ENCODE results near the gene LIN7A. TPM values are rescaled to one million over a fixed set of nuclear protein-coding genes. Genes with fewer than 3 reads are reported as not detected.

Gene LIN7A
- 10 to 100 TPM; 19.2 to 22.4 (median 21.2) TPM for polyA plus RNA-seq (ENCODE audit: insufficient read length in 3 of 3)
- long read RNA-seq, donor 1, full-length matches to known transcripts: 11 of 11 reads
- long read RNA-seq, donor 1, partial matches to known transcripts: 0 of 11 reads
- long read RNA-seq, donor 1, other reads (novel, unspliced or antisense): 0 of 11 reads
- long read RNA-seq, donor 2, full-length matches to known transcripts: 6 of 6 reads
- long read RNA-seq, donor 2, partial matches to known transcripts: 0 of 6 reads
- long read RNA-seq, donor 2, other reads (novel, unspliced or antisense): 0 of 6 reads
- long read RNA-seq, donor 3, full-length matches to known transcripts: 5 of 5 reads
- long read RNA-seq, donor 3, partial matches to known transcripts: 0 of 5 reads
- long read RNA-seq, donor 3, other reads (novel, unspliced or antisense): 0 of 5 reads
- long read RNA-seq, donor 4, full-length matches to known transcripts: 8 of 8 reads
- long read RNA-seq, donor 4, partial matches to known transcripts: 0 of 8 reads
- long read RNA-seq, donor 4, other reads (novel, unspliced or antisense): 0 of 8 reads
- long read RNA-seq, donor 5, full-length matches to known transcripts: 11 of 11 reads
- long read RNA-seq, donor 5, partial matches to known transcripts: 0 of 11 reads
- long read RNA-seq, donor 5, other reads (novel, unspliced or antisense): 0 of 11 reads
- long read RNA-seq, donor 6, full-length matches to known transcripts: 5 of 5 reads
- long read RNA-seq, donor 6, partial matches to known transcripts: 0 of 5 reads
- long read RNA-seq, donor 6, other reads (novel, unspliced or antisense): 0 of 5 reads
- long read RNA-seq, donor 7, full-length matches to known transcripts: 7 of 7 reads
- long read RNA-seq, donor 7, partial matches to known transcripts: 0 of 7 reads
- long read RNA-seq, donor 7, other reads (novel, unspliced or antisense): 0 of 7 reads
- long read RNA-seq, donor 8, full-length matches to known transcripts: 1 of 1 reads
- long read RNA-seq, donor 8, partial matches to known transcripts: 0 of 1 reads
- long read RNA-seq, donor 8, other reads (novel, unspliced or antisense): 0 of 1 reads
- long read RNA-seq, donor 9, full-length matches to known transcripts: 4 of 4 reads
- long read RNA-seq, donor 9, partial matches to known transcripts: 0 of 4 reads
- long read RNA-seq, donor 9, other reads (novel, unspliced or antisense): 0 of 4 reads
- long read RNA-seq, donor 10, full-length matches to known transcripts: 6 of 6 reads
- long read RNA-seq, donor 10, partial matches to known transcripts: 0 of 6 reads
- long read RNA-seq, donor 10, other reads (novel, unspliced or antisense): 0 of 6 reads
- long read RNA-seq, donor 11, full-length matches to known transcripts: 6 of 6 reads
- long read RNA-seq, donor 11, partial matches to known transcripts: 0 of 6 reads
- long read RNA-seq, donor 11, other reads (novel, unspliced or antisense): 0 of 6 reads
- long read RNA-seq, donor 12, full-length matches to known transcripts: 16 of 16 reads
- long read RNA-seq, donor 12, partial matches to known transcripts: 0 of 16 reads
- long read RNA-seq, donor 12, other reads (novel, unspliced or antisense): 0 of 16 reads
- long read RNA-seq, donor 13, full-length matches to known transcripts: 4 of 4 reads
- long read RNA-seq, donor 13, partial matches to known transcripts: 0 of 4 reads
- long read RNA-seq, donor 13, other reads (novel, unspliced or antisense): 0 of 4 reads
- long read RNA-seq, donor 14: 0 reads
- long read RNA-seq, donor 15, full-length matches to known transcripts: 3 of 3 reads
- long read RNA-seq, donor 15, partial matches to known transcripts: 0 of 3 reads
- long read RNA-seq, donor 15, other reads (novel, unspliced or antisense): 0 of 3 reads
- long read RNA-seq, donor 16, full-length matches to known transcripts: 8 of 8 reads
- long read RNA-seq, donor 16, partial matches to known transcripts: 0 of 8 reads
- long read RNA-seq, donor 16, other reads (novel, unspliced or antisense): 0 of 8 reads

- peak; percentile 47 for DNase-seq
Observed at GRCh38 chr12:80937391-80938238, at the start of gene LIN7A. LIN7A (minus strand) TSS chr12:80937934; CDS start chr12:80937722, 212 bp downstream.

GRCh38 chr12:80986224-80986623 lies 48.5 kb upstream of the LIN7A start:
- no peak for DNase-seq

GRCh38 chr12:80979816-80980215 lies 42.1 kb upstream of the LIN7A start:
- no peak for DNase-seq

GRCh38 chr12:80979251-80979650 lies 41.5 kb upstream of the LIN7A start:
- no peak for DNase-seq

GRCh38 chr12:80977346-80977745 lies 39.6 kb upstream of the LIN7A start:
- no peak for DNase-seq

- DNase-seq: no peak
Observed at GRCh38 chr12:80968326-80968725, 30.6 kb upstream of the LIN7A start.

- DNase-seq: no peak
Observed at GRCh38 chr12:80967565-80967964, 29.8 kb upstream of the LIN7A start.

- DNase-seq: no peak
Observed at GRCh38 chr12:80966001-80966400, 28.3 kb upstream of the LIN7A start.

- no peak for DNase-seq
Observed at GRCh38 chr12:80958162-80958561, 20.4 kb upstream of the LIN7A start.

GRCh38 chr12:80954857-80955520 lies 17.3 kb upstream of the LIN7A start:
- DNase-seq: no peak

- no peak for DNase-seq
Observed at GRCh38 chr12:80952443-80952842, 14.7 kb upstream of the LIN7A start.

- DNase-seq: no peak
Observed at GRCh38 chr12:80946591-80946990, 8.9 kb upstream of the LIN7A start.

GRCh38 chr12:80943338-80943737 lies 5.6 kb upstream of the LIN7A start:
- DNase-seq: no peak

- DNase-seq: no peak
Observed at GRCh38 chr12:80941916-80942315, 4.2 kb upstream of the LIN7A start.

- DNase-seq: no peak
Observed at GRCh38 chr12:80939231-80939950, 1.7 kb upstream of the LIN7A start.

- DNase-seq: peak; percentile 11
Observed at GRCh38 chr12:80938397-80938796, 663 bp upstream of the LIN7A start.

GRCh38 chr12:80936642-80937390 lies 918 bp downstream of the LIN7A start:
- DNase-seq: peak; percentile 35

GRCh38 chr12:80936353-80936641 lies 1.4 kb downstream of the LIN7A start:
- no peak for DNase-seq
